ENCODE measurements around the gene JAK2. TPM values are rescaled to one million over a fixed set of nuclear protein-coding genes. Genes with fewer than 3 reads are reported as not detected.

The JAK2 gene
- total and polyA plus RNA-seq, 2 donors from 2014 or later, result 4.5 to 23.3 TPM

DNA sequence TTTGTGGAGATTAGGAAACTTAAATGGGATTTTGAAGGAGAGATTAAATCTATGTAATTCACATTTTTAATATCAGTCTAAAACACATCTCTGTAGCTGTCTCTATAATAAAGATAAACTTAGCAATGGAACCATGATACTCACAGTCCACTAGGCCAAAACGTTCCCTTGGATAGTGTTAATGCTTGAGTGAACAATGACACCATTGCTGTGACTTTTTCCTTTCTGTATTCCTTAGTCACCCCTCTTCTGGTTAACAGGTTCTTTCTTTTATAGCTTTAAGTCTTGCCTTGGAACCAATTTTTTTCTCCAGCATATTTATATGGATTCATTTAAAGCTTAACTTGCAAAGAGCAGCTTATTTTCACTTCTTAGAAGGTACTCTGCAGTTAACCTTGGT lies 137.0 kb downstream of the JAK2 start:
- Histone ChIP-seq H3K27ac (ENCODE audit: low read depth in 2 of 2, low read length in 2 of 2) (no peak overlapping the region), H3K36me3 (ENCODE audit: control insufficient read depth in 2 of 3, insufficient read depth in 3 of 3, low read length in 3 of 3) (peaks cover 2 to 9% (median 2%) of the 10 kb centered on the region in 3 donors), H3K4me1 (ENCODE audit: control insufficient read depth in 2 of 3, insufficient read depth in 2 of 3, low read depth in 1 of 3, low read length in 3 of 3) (peaks cover 0 to 2% (median 0%) of the 10 kb centered on the region in 3 donors), H3K9ac (ENCODE audit: low read length in 3 of 3) (no peak overlapping the region), H3K27me3 (ENCODE audit: control insufficient read depth, insufficient read depth, low read length) (no peaks in the 10 kb centered on the region), H3K9me3 (ENCODE audit: control insufficient read depth in 2 of 3, insufficient read depth in 1 of 3, low read length in 3 of 3) (no peaks in the 10 kb centered on the region), H3K4me3 (ENCODE audit: low read length in 3 of 3) (no peak overlapping the region)
- FAIRE-seq, result no peak
- intact Hi-C loops (cut with DNase I), result no loop called here
- no peak for TF ChIP-seq CTCF (IDR thresholded peaks at IDR 0.05; ENCODE audit: borderline replicate concordance, extremely low read depth, insufficient read depth)
- DNase-seq, result no peak

DNA sequence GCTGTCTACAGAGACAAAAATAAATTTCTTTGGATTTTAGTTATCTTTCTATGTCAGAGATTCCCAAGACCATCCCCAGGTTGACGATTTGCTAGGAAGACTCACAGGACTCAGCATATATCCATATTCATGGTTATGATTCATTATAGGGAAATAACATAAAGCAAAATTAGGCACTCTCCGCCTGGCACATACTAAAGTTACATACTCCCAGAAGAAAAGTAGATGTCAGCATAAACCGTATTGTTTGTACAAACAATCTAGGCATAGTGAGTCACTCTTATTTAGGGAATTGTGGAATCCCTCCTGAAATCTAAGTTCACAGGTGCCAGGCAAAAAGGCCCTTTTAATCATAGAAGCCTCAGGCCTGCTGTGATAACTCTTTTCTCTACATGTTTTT lies 137.4 kb downstream of the JAK2 start:
- Histone ChIP-seq H3K4me3 (ENCODE audit: low read length in 3 of 3) (no peak overlapping the region), H3K27ac (ENCODE audit: low read depth in 2 of 2, low read length in 2 of 2) (no peak overlapping the region), H3K27me3 (ENCODE audit: control insufficient read depth, insufficient read depth, low read length) (no peaks in the 10 kb centered on the region), H3K4me1 (ENCODE audit: control insufficient read depth in 2 of 3, insufficient read depth in 2 of 3, low read depth in 1 of 3, low read length in 3 of 3) (peaks cover 0 to 2% (median 0%) of the 10 kb centered on the region in 3 donors), H3K9ac (ENCODE audit: low read length in 3 of 3) (no peak overlapping the region), H3K36me3 (ENCODE audit: control insufficient read depth in 2 of 3, insufficient read depth in 3 of 3, low read length in 3 of 3) (peaks cover 2 to 9% (median 2%) of the 10 kb centered on the region in 3 donors), H3K9me3 (ENCODE audit: control insufficient read depth in 2 of 3, insufficient read depth in 1 of 3, low read length in 3 of 3) (no peaks in the 10 kb centered on the region)
- FAIRE-seq (no peak), DNase-seq (no peak)
- TF ChIP-seq CTCF (IDR thresholded peaks at IDR 0.05; ENCODE audit: borderline replicate concordance, extremely low read depth, insufficient read depth), result no peak
- intact Hi-C loops (cut with DNase I), result no loop called here

GRCh38 chr9:5140151-5140550 lies 155.1 kb downstream of the JAK2 start:
- Histone ChIP-seq H3K4me1 (ENCODE audit: control insufficient read depth in 2 of 3, insufficient read depth in 2 of 3, low read depth in 1 of 3, low read length in 3 of 3) (no peaks in the 10 kb centered on the region), H3K9me3 (ENCODE audit: control insufficient read depth in 2 of 3, insufficient read depth in 1 of 3, low read length in 3 of 3) (peaks cover 0 to 5% (median 0%) of the 10 kb centered on the region in 3 donors), H3K27ac (ENCODE audit: low read depth in 2 of 2, low read length in 2 of 2) (no peak overlapping the region), H3K27me3 (ENCODE audit: control insufficient read depth, insufficient read depth, low read length) (no peaks in the 10 kb centered on the region), H3K9ac (ENCODE audit: low read length in 3 of 3) (no peak overlapping the region), H3K36me3 (ENCODE audit: control insufficient read depth in 2 of 3, insufficient read depth in 3 of 3, low read length in 3 of 3) (no peaks in the 10 kb centered on the region), H3K4me3 (ENCODE audit: low read length in 3 of 3) (no peak overlapping the region)
- no peak for FAIRE-seq
- intact Hi-C loops (cut with DNase I), result no loop called here
- TF ChIP-seq CTCF (IDR thresholded peaks at IDR 0.05; ENCODE audit: borderline replicate concordance, extremely low read depth, insufficient read depth), result no peak
- DNase-seq, result no peak

DNA sequence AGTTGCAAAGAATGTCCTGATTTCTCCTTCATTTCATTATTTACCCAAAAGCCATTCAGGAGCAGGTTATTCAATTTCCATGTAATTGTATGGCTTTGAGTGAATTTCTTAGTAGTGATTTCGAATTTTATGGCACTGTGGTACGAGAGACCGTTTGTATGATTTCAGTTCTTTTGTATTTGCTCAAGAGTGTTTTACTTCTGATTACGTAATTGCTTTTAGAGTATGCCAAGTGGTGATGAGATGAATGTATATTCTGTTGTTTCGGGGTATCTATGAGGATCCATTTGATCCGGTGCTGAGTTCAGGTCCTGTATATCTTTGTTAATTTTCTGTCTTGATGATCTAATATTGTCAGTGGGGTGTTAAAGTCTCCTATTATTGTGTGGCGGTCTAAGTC lies 159.1 kb downstream of the JAK2 start:
- Histone ChIP-seq H3K36me3 (ENCODE audit: control insufficient read depth in 2 of 3, insufficient read depth in 3 of 3, low read length in 3 of 3) (no peaks in the 10 kb centered on the region), H3K4me3 (ENCODE audit: low read length in 3 of 3) (no peak overlapping the region), H3K27ac (ENCODE audit: low read depth in 2 of 2, low read length in 2 of 2) (no peak overlapping the region), H3K9me3 (ENCODE audit: control insufficient read depth in 2 of 3, insufficient read depth in 1 of 3, low read length in 3 of 3) (peaks cover 0 to 5% (median 0%) of the 10 kb centered on the region in 3 donors), H3K4me1 (ENCODE audit: control insufficient read depth in 2 of 3, insufficient read depth in 2 of 3, low read depth in 1 of 3, low read length in 3 of 3) (no peaks in the 10 kb centered on the region), H3K27me3 (ENCODE audit: control insufficient read depth, insufficient read depth, low read length) (no peaks in the 10 kb centered on the region), H3K9ac (ENCODE audit: low read length in 3 of 3) (no peak overlapping the region)
- DNase-seq, result no peak
- no peak for FAIRE-seq
- no peak for TF ChIP-seq CTCF (IDR thresholded peaks at IDR 0.05; ENCODE audit: borderline replicate concordance, extremely low read depth, insufficient read depth)
- intact Hi-C loops (cut with DNase I), result no loop called here
